Heart left ventricle (tissue), 16 donors: ENCODE data around the gene SLC16A11. TPM values are rescaled to one million over a fixed set of nuclear protein-coding genes. Genes with fewer than 3 reads are reported as not detected.
"Not testable (repeated sequence)": the region's sequence is repeated elsewhere in the genome, so short reads cannot be mapped to it uniquely, and the experiment has no call there.

ENCODE experiments used
- ATAC-seq, 4 donors: fragments of 200-7000 bp; cut with Tn5 transposase; one replicate each; pipeline ENCODE4 v1.9.1; 2020 to 2022; ENCODE audit warnings: moderate library complexity in 4 of 4, mild to moderate bottlenecking in 3 of 4, moderate number of reproducible peaks in 1 of 4
- DNase-seq, 5 donors: peaks; one replicate each; pipeline ENCODE4 v3.0.0-alpha.2; 2020
- H3K27ac ChIP-seq, 12 donors: fragments of 200-600 bp; sonication (generic) in 4 of 12; one replicate each; pipeline versions ENCODE4 v1.5.0 to v1.8.0; 2016 to 2022; ENCODE audit warnings: mild to moderate bottlenecking in 2 of 12
- H3K27me3 ChIP-seq, 9 donors: fragments of 200-600 bp; sonication (generic) in 2 of 9; one replicate each; pipeline versions ENCODE4 v1.5.1 to v1.8.0; 2016 to 2022; ENCODE audit warnings: mild to moderate bottlenecking in 3 of 9
- H3K36me3 ChIP-seq, 9 donors: fragments of 200-600 bp; sonication (generic) in 2 of 9; one replicate each; pipeline versions ENCODE4 v1.5.0 to v1.8.0; 2018 to 2022; ENCODE audit warnings: mild to moderate bottlenecking in 2 of 9
- H3K4me1 ChIP-seq, 12 donors: fragments of 200-600 bp; sonication (generic) in 4 of 12; one replicate each; pipeline versions ENCODE4 v1.5.0 to v1.8.0; 2016 to 2022; ENCODE audit warnings: mild to moderate bottlenecking in 3 of 12
- H3K4me3 ChIP-seq, 12 donors: fragments of 200-600 bp; sonication (generic) in 4 of 12; one replicate each; pipeline versions ENCODE4 v1.5.0 to v1.8.0; 2017 to 2022; ENCODE audit warnings: mild to moderate bottlenecking in 9 of 12, moderate library complexity in 4 of 12
- H3K9me3 ChIP-seq, 12 donors: fragments of 200-600 bp; sonication (generic) in 4 of 12; one replicate each; pipeline versions ENCODE4 v1.5.0 to v1.8.0; 2016 to 2022; ENCODE audit warnings: mild to moderate bottlenecking in 1 of 12
- CTCF ChIP-seq, 12 donors: fragments of 200-600 bp; sonication (generic) in 4 of 12; IDR thresholded peaks; one replicate each; pipeline versions ENCODE4 v1.5.0 to v1.8.0; 2018 to 2022; ENCODE audit warnings: antibody characterized with exemption in 12 of 12, mild to moderate bottlenecking in 5 of 12
- POLR2A ChIP-seq, 2 donors: fragments of 450-650 bp; IDR thresholded peaks; one replicate each; pipeline ENCODE4 v1.6.1; 2017; ENCODE audit warnings: antibody characterized with exemption in 2 of 2, mild to moderate bottlenecking in 2 of 2, moderate library complexity in 2 of 2
- WGBS, 4 donors: extraction: QIAGEN DNeasy Blood & Tissue Kit in 2 of 4; methylation state at CpG; one replicate each; pipeline versions ENCODE4 v1.1.5 to v1.1.7; 2013 to 2018; 5-methylcytosine and 5-hydroxymethylcytosine counted together
- intact Hi-C, 10 donors: fragments of 100-400 bp; cut with DNase I; formaldehyde crosslinking; loops; one replicate each; pipeline versions ENCODE4 v1.11.1 to v1.14.2; 2022
- microRNA counts, 2 donors: library from miRNA; unstranded; fragments of <30 nt; microRNA quantifications; one replicate each; lab custom pipeline; 2016
- polyA plus RNA-seq, 2 donors: library from polyadenylated mRNA; stranded (reverse); fragments of 200-250 nt; gene quantifications; one replicate each; pipeline ENCODE4 v1.2.3, GENCODE V29; 2013
- total RNA-seq, 9 donors: library from RNA; depleted of rRNA in 2 of 9; stranded (reverse); fragments of >200 nt in 2 of 9; fragmentation: NEBNext Ultra II Directional in 3 of 9; extraction: Animal tissue kit (Norgen Biotek cat#: 25700) in 3 of 9; gene quantifications; one replicate each; pipeline versions ENCODE4 v1.1.0 to v1.2.4, GENCODE V29; 2016 to 2023
- donor health status: ischemic (EF 13 %, LVEDD 7.1; RV severe dilation, severe dysfunction).
- donor health status: healthy with polysubstance abuse.
- donor health status: DM: no; HTN: yes; CAD: no.
- donor health status: DM: no; HTN: no; CAD: no.
- donor health status: ischemic (EF 25% LVEDD 6.9; RV normal size, moderate dysfunction).
- donor health status: ischemic (EF 25% LVEDD 5.7; RV mildly dilated, moderate dysfunction).
- donor health status: healthy.
- donor health status: DM: yes; HTN: yes; CAD: no.
- donor health status: ischemic (EF 35%, LVEDD 5.7; RV mildly dilated, moderate dysfunction).
- donor health status: nonischemic (EF 11% LVEDD 7.7; RV severe dilation, severe dysfunction).
- donor health status: DM: yes; HTN: yes; CAD: no.
- donor health status: PGD.
- donor health status: ischemic (EF 29% LVEDD 5.4; RV normal size, mild dysfunction).
- donor health status: nonischemic (EF 23%, LVEDD 6.1; RV moderate dilation, normal function).

Gene SLC16A11
- total and polyA plus RNA-seq, 11 donors = 0.19 to 1.4 (median 0.79) TPM; not detected in 1

DNA sequence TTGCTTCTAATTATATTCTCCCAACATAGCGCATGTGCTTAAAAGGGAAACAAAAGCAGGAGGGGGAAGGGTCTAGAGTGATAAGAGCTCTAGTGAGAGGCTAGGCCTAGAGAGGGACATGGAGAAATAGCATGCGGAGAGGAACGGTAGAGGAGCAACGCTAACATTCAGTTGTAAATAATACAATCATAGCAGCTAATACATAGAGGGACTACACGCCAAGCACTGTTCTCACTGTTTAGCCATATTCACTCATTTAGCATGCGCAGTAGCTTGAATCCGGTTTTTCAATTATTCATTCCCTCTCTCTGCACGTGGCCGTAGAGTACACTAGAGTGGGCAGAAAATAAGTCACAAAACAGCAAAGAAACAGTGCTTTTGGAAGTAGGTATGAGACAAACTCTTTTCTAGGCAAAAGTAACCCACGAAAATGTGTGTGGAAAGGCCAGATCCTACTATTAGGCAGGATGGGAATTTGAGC lies 49.7 kb downstream of the SLC16A11 start:
- H3K9me3 ChIP-seq = no peaks in the 10 kb centered on the region
- peaks cover 0 to 24% (median 6%) of the 10 kb centered on the region in 9 donors for H3K36me3 ChIP-seq
- 76 to 83% (median 79%) methylated on average over 10 of the region's 10 CpGs for WGBS, 4 donors
- intact Hi-C loops = no loop called here
- H3K27ac ChIP-seq = no peak overlapping the region
- no peak overlapping the region for H3K4me3 ChIP-seq
- DNase-seq (no peak), ATAC-seq (no peak)
- H3K27me3 ChIP-seq = peaks cover 0 to 6% (median 0%) of the 10 kb centered on the region in 9 donors
- H3K4me1 ChIP-seq = peaks cover 0 to 14% (median 4%) of the 10 kb centered on the region in 12 donors
- TF ChIP-seq CTCF (IDR thresholded peaks at IDR 0.05) = no peak
- no peak for TF ChIP-seq POLR2A (IDR thresholded peaks at IDR 0.05)

DNA sequence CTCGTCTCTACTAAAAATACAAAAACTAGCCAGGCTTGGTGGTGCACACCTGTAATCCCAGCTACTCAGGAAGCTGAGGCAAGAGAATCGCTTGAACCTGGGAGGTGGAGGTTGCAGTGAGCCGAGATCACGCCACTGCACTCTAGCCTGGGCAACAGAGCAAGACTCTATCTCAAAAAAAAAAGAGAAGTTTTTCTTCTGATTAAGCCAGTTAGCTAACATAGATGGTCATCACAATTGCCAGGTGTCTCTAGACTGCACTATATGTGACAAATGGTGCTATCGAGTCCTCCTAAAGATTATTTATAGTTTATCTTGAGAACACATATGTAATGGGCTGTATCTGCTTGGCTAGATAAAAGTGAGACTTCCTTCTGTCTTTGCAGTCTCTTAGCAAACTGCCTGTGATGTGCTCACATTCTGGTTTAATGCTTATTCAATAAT lies 50.3 kb downstream of the SLC16A11 start:
- intact Hi-C loops, H3K27me3 ChIP-seq: not testable (repeated sequence)

More for the DNA sequence above, 50.3 kb downstream of the SLC16A11 start:
- not testable (repeated sequence) for H3K9me3 ChIP-seq, H3K27ac ChIP-seq, ATAC-seq, DNase-seq, H3K4me3 ChIP-seq
- peaks cover 0 to 18% (median under 1%) of the 10 kb centered on the region in 9 donors for H3K36me3 ChIP-seq
- peaks cover 0 to 14% (median 4%) of the 10 kb centered on the region in 12 donors for H3K4me1 ChIP-seq
- WGBS, 4 donors = 68 to 77% (median 73%) methylated on average over 5 of the region's 5 CpGs

MicroRNAs within 50 kb of the gene (microRNA counts, 767-probe panel; counts per million panel counts)
- microRNA hsa-miR-195-5p (lab: Ali Mortazavi, UCI) = 3,315 to 3,731 counts per million in 2 donors
- 2,698 to 2,747 counts per million in 2 donors for microRNA hsa-miR-497-5p (lab: Ali Mortazavi, UCI)

Other genes starting within 250 kb of the SLC16A11 start
- gene TEKT1, start 212.4 kb downstream of the SLC16A11 start, total RNA-seq = not detected
- not detected for gene TEKT1, start 212.4 kb downstream of the SLC16A11 start, polyA plus RNA-seq
- under 1 TPM in 1 of 9 donors, not detected in 8; 0.44 TPM for gene ALOX12, start 48.0 kb downstream of the SLC16A11 start, total RNA-seq
- gene ALOX12, start 48.0 kb downstream of the SLC16A11 start, polyA plus RNA-seq = not detected
- gene RNASEK, start 31.5 kb downstream of the SLC16A11 start, total RNA-seq = 100 to 1,000 TPM; 149 to 255 (median 171) TPM
- 100 to 1,000 TPM; 290 to 387 TPM for gene RNASEK, start 31.5 kb downstream of the SLC16A11 start, polyA plus RNA-seq
- gene BCL6B, start 21.0 kb downstream of the SLC16A11 start, total RNA-seq = 10 to 100 TPM in 6 of 9 donors, 1 to 10 TPM in 3; 9.0 to 32.8 (median 14.9) TPM
- gene BCL6B, start 21.0 kb downstream of the SLC16A11 start, polyA plus RNA-seq = 10 to 100 TPM in 1 of 2 donors, 1 to 10 TPM in 1; 5.9 to 10.3 TPM
- gene SLC16A13, start 8.1 kb downstream of the SLC16A11 start, total RNA-seq = 1 to 10 TPM in 8 of 9 donors, under 1 TPM in 1; 0.83 to 2.1 (median 1.1) TPM
- under 1 TPM; 0.87 to 0.95 TPM for gene SLC16A13, start 8.1 kb downstream of the SLC16A11 start, polyA plus RNA-seq
- 10 to 100 TPM in 2 of 9 donors, 1 to 10 TPM in 7; 1.5 to 30.1 (median 3.5) TPM for gene CLEC10A, start 36.2 kb upstream of the SLC16A11 start, total RNA-seq
- 1 to 10 TPM; 1.8 to 2.7 TPM for gene CLEC10A, start 36.2 kb upstream of the SLC16A11 start, polyA plus RNA-seq
- gene ASGR2, start 70.7 kb upstream of the SLC16A11 start, total RNA-seq = 1 to 10 TPM in 1 of 9 donors, under 1 TPM in 2, not detected in 6; 0.29 to 2.1 (median 0.39) TPM
- under 1 TPM in 1 of 2 donors, not detected in 1; 0.28 TPM for gene ASGR2, start 70.7 kb upstream of the SLC16A11 start, polyA plus RNA-seq
- gene ASGR1, start 135.3 kb upstream of the SLC16A11 start, total RNA-seq = 1 to 10 TPM in 3 of 9 donors, under 1 TPM in 3, not detected in 3; 0.23 to 3.5 (median 0.72) TPM
- under 1 TPM; 0.19 to 0.64 TPM for gene ASGR1, start 135.3 kb upstream of the SLC16A11 start, polyA plus RNA-seq
- gene DLG4, start 175.7 kb upstream of the SLC16A11 start, total RNA-seq = 10 to 100 TPM; 12.0 to 24.3 (median 16.6) TPM
- 10 to 100 TPM in 1 of 2 donors, 1 to 10 TPM in 1; 5.3 to 15.5 TPM for gene DLG4, start 175.7 kb upstream of the SLC16A11 start, polyA plus RNA-seq
- gene ACADVL, start 175.8 kb upstream of the SLC16A11 start, total RNA-seq = 1,000 to 10,000 TPM in 7 of 9 donors, 100 to 1,000 TPM in 2; 874 to 2,110 (median 1,385) TPM
- 1,000 to 10,000 TPM in 1 of 2 donors, 100 to 1,000 TPM in 1; 601 to 2,758 TPM for gene ACADVL, start 175.8 kb upstream of the SLC16A11 start, polyA plus RNA-seq
- 10 to 100 TPM; 14.0 to 28.6 (median 17.8) TPM for gene DVL2, start 190.4 kb upstream of the SLC16A11 start, total RNA-seq
- 10 to 100 TPM; 13.0 to 15.6 TPM for gene DVL2, start 190.4 kb upstream of the SLC16A11 start, polyA plus RNA-seq
- 10 to 100 TPM; 19.1 to 36.7 (median 23.0) TPM for gene PHF23, start 195.4 kb upstream of the SLC16A11 start, total RNA-seq
- gene PHF23, start 195.4 kb upstream of the SLC16A11 start, polyA plus RNA-seq = 10 to 100 TPM; 13.7 to 31.8 TPM
- gene GABARAP, start 198.4 kb upstream of the SLC16A11 start, total RNA-seq = 100 to 1,000 TPM; 293 to 591 (median 491) TPM
- 100 to 1,000 TPM; 580 to 674 TPM for gene GABARAP, start 198.4 kb upstream of the SLC16A11 start, polyA plus RNA-seq
- gene CTDNEP1, start 207.6 kb upstream of the SLC16A11 start, total RNA-seq = 100 to 1,000 TPM in 6 of 9 donors, 10 to 100 TPM in 3; 54.0 to 126 (median 107) TPM
- gene CTDNEP1, start 207.6 kb upstream of the SLC16A11 start, polyA plus RNA-seq = 100 to 1,000 TPM in 1 of 2 donors, 10 to 100 TPM in 1; 54.4 to 120 TPM
- 10 to 100 TPM; 28.0 to 87.2 (median 52.6) TPM for gene ELP5, start 208.1 kb upstream of the SLC16A11 start, total RNA-seq
- gene ELP5, start 208.1 kb upstream of the SLC16A11 start, polyA plus RNA-seq = 10 to 100 TPM; 33.5 to 47.0 TPM
- gene CLDN7, start 218.4 kb upstream of the SLC16A11 start, total RNA-seq = 1 to 10 TPM in 5 of 9 donors, under 1 TPM in 2, not detected in 2; 0.36 to 2.6 (median 2.0) TPM
- 1 to 10 TPM; 1.1 to 1.3 TPM for gene CLDN7, start 218.4 kb upstream of the SLC16A11 start, polyA plus RNA-seq
- 100 to 1,000 TPM in 7 of 9 donors, 10 to 100 TPM in 2; 82.0 to 184 (median 172) TPM for gene SLC2A4, start 237.6 kb upstream of the SLC16A11 start, total RNA-seq
- gene SLC2A4, start 237.6 kb upstream of the SLC16A11 start, polyA plus RNA-seq = 100 to 1,000 TPM in 1 of 2 donors, 10 to 100 TPM in 1; 48.5 to 107 TPM